ENCODE results near the gene FNBP1L. TPM values are rescaled to one million over a fixed set of nuclear protein-coding genes. Genes with fewer than 3 reads are reported as not detected.

Gene FNBP1L
- total RNA-seq, 6 experiments from 2014 or later: 1.0 to 6.2 (median 1.2) TPM

- Mint-ChIP-seq H3K4me1 (ENCODE audit: low read depth) (no peaks in the 10 kb centered on the region), H3K4me3 (no peak overlapping the region), H3K9me3 (no peaks in the 10 kb centered on the region), H3K27ac (no peak overlapping the region), H3K36me3 (ENCODE audit: low read depth) (no peaks in the 10 kb centered on the region), H3K27me3 (ENCODE audit: insufficient read depth) (peaks cover 9% of the 10 kb centered on the region)
- no peak for DNase-seq
- no peak for TF ChIP-seq CTCF (IDR thresholded peaks at IDR 0.05)
Measured at GRCh38 chr1:93503163-93503562, 55.2 kb downstream of the FNBP1L start.

- Mint-ChIP-seq H3K4me3 (no peak overlapping the region), H3K27me3 (ENCODE audit: insufficient read depth) (peaks cover 7% of the 10 kb centered on the region), H3K36me3 (ENCODE audit: low read depth) (no peaks in the 10 kb centered on the region), H3K27ac (no peak overlapping the region), H3K9me3 (no peaks in the 10 kb centered on the region), H3K4me1 (ENCODE audit: low read depth) (no peaks in the 10 kb centered on the region)
- no peak for DNase-seq
- no peak for TF ChIP-seq CTCF (IDR thresholded peaks at IDR 0.05)
Measured at GRCh38 chr1:93503816-93504215, 55.9 kb downstream of the FNBP1L start.

GRCh38 chr1:93504247-93505033, 56.5 kb downstream of the FNBP1L start:
- H3K9me3 Mint-ChIP-seq: no peaks in the 10 kb centered on the region

GRCh38 chr1:93506126-93506525, 58.2 kb downstream of the FNBP1L start:
- H3K4me1 Mint-ChIP-seq (ENCODE audit: low read depth): no peaks in the 10 kb centered on the region
- H3K36me3 Mint-ChIP-seq (ENCODE audit: low read depth): no peaks in the 10 kb centered on the region
- no peak overlapping the region for H3K27ac Mint-ChIP-seq
- no peak for DNase-seq
- no peak for TF ChIP-seq CTCF (IDR thresholded peaks at IDR 0.05)
- no peaks in the 10 kb centered on the region for H3K9me3 Mint-ChIP-seq
- no peak overlapping the region for H3K4me3 Mint-ChIP-seq
- peaks cover 4% of the 10 kb centered on the region for H3K27me3 Mint-ChIP-seq (ENCODE audit: insufficient read depth)

More at GRCh38 chr1:93504247-93505033, 56.5 kb downstream of the FNBP1L start:
- DNase-seq: no peak
- no peak overlapping the region for H3K27ac Mint-ChIP-seq
- H3K36me3 Mint-ChIP-seq (ENCODE audit: low read depth): no peaks in the 10 kb centered on the region
- no peak overlapping the region for H3K4me3 Mint-ChIP-seq
- no peaks in the 10 kb centered on the region for H3K4me1 Mint-ChIP-seq (ENCODE audit: low read depth)
- TF ChIP-seq CTCF (IDR thresholded peaks at IDR 0.05): no peak
- H3K27me3 Mint-ChIP-seq (ENCODE audit: insufficient read depth): peaks cover 4% of the 10 kb centered on the region

- TF ChIP-seq CTCF (IDR thresholded peaks at IDR 0.05): no peak
- H3K36me3 Mint-ChIP-seq (ENCODE audit: low read depth): no peaks in the 10 kb centered on the region
- H3K27me3 Mint-ChIP-seq (ENCODE audit: insufficient read depth): peaks cover 2% of the 10 kb centered on the region; the same call in 1 of the 2 replicates
- H3K9me3 Mint-ChIP-seq: no peaks in the 10 kb centered on the region
- H3K4me1 Mint-ChIP-seq (ENCODE audit: low read depth): peaks cover 15% of the 10 kb centered on the region; the same call in 1 of the 2 replicates
- H3K27ac Mint-ChIP-seq: no peak overlapping the region
- no peak overlapping the region for H3K4me3 Mint-ChIP-seq
- DNase-seq: no peak
Measured at GRCh38 chr1:93516164-93516563, 68.2 kb downstream of the FNBP1L start.

Measured in HFFc6 (cell line).